Spleen (tissue), 11 donors: Measurements from ENCODE around the gene MESD. TPM values are rescaled to one million over a fixed set of nuclear protein-coding genes. Genes with fewer than 3 reads are reported as not detected.

Experiments
- DNase-seq: peaks from one replicate; pipeline ENCODE4 v3.0.0-alpha.2; 2020
- H3K27ac ChIP-seq, 8 donors: fragments of 200-600 bp; sonication (generic) in 7 of 8; 1 replicate in 4 of 8; 2 replicates in 4 of 8; pipeline versions ENCODE4 v1.5.0 to v1.8.0; 2016 to 2021; ENCODE audit warnings: inconsistent platforms in 4 of 8, mild to moderate bottlenecking in 4 of 8, moderate library complexity in 1 of 8
- H3K27me3 ChIP-seq, 7 donors: fragments of 200-600 bp; sonication (generic) in 6 of 7; replicated peaks in 1 of 7; 1 replicate in 4 of 7; 2 replicates in 3 of 7; pipeline versions ENCODE4 v1.5.0 to v1.8.0; 2016 to 2021; ENCODE audit warnings: inconsistent platforms in 3 of 7, mild to moderate bottlenecking in 1 of 7
- H3K36me3 ChIP-seq, 6 donors: fragments of 200-600 bp; sonication (generic) in 5 of 6; 1 replicate in 4 of 6; 2 replicates in 2 of 6; pipeline versions ENCODE4 v1.5.0 to v1.8.0; 2016 to 2021; ENCODE audit warnings: inconsistent platforms in 2 of 6
- H3K4me1 ChIP-seq, 6 donors: fragments of 200-600 bp; sonication (generic) in 5 of 6; 1 replicate in 3 of 6; 2 replicates in 3 of 6; pipeline versions ENCODE4 v1.5.0 to v1.8.0; 2016 to 2021; ENCODE audit warnings: inconsistent platforms in 3 of 6
- H3K4me3 ChIP-seq, 8 donors: fragments of 200-600 bp; sonication (generic) in 7 of 8; 1 replicate in 4 of 8; 2 replicates in 4 of 8; pipeline versions ENCODE4 v1.5.0 to v1.8.0; 2016 to 2021; ENCODE audit warnings: inconsistent platforms in 4 of 8, mild to moderate bottlenecking in 4 of 8, moderate library complexity in 2 of 8
- H3K9me3 ChIP-seq, 8 donors: fragments of 200-600 bp; sonication (generic) in 7 of 8; 1 replicate in 4 of 8; 2 replicates in 4 of 8; pipeline versions ENCODE4 v1.5.0 to v1.8.0; 2016 to 2021; ENCODE audit warnings: inconsistent platforms in 4 of 8
- POLR2A ChIP-seq, 3 donors: fragments of 450-650 bp; IDR thresholded peaks; one replicate each; pipeline ENCODE4 v1.5.1; 2017; ENCODE audit warnings: antibody characterized with exemption in 3 of 3, mild to moderate bottlenecking in 1 of 3
- POLR2AphosphoS5 ChIP-seq, 3 donors: sonication (generic); formaldehyde crosslinking; IDR thresholded peaks; one replicate each; pipeline ENCODE4 v1.5.1; 2017; ENCODE audit warnings: antibody characterized with exemption in 3 of 3
- WGBS, 5 donors: extraction: QIAGEN DNeasy Blood & Tissue Kit in 3 of 5; methylation state at CpG; one replicate each; pipeline versions ENCODE4 v1.1.5 to v1.1.7; 2013 to 2018; 5-methylcytosine and 5-hydroxymethylcytosine counted together
- intact Hi-C: fragments of 100-400 bp; cut with DNase I; formaldehyde crosslinking; loops from one replicate; pipeline ENCODE4 v1.15.0; 2023; ENCODE audit warnings: low total_unique reads
- microRNA-seq, 3 donors: library from miRNA; unstranded; fragments of <30 nt; microRNA quantifications; one replicate each; pipeline versions ENCODE4 to v1.1.0, GENCODE V29; 2019 to 2020
- polyA plus RNA-seq, 3 donors: library from polyadenylated mRNA; stranded (reverse); fragments of 200-250 nt; gene quantifications; one replicate each; pipeline ENCODE4 v1.2.1, GENCODE V29; 2013
- small RNA-seq, 4 donors: library from RNA; depleted of rRNA; stranded (forward); fragments of <200 nt; gene quantifications; one replicate each; pipeline ENCODE3, GENCODE V24; 2016
- total RNA-seq, 7 donors: library from RNA; depleted of rRNA in 3 of 7; stranded (reverse); fragments of >200 nt in 3 of 7; fragmentation: NEBNext Ultra II Directional in 4 of 7; extraction: Animal tissue kit (Norgen Biotek cat#: 25700) in 4 of 7; gene quantifications; one replicate each; pipeline versions ENCODE4 v1.1.0 to v1.2.1, GENCODE V29; 2016 to 2021
- TF ChIP-seq, protein P1 (sequence below), 11 experiments: fragments of 200-600 bp in 7 of 11; fragments of 450-650 bp in 4 of 11; sonication (generic) in 4 of 11; IDR thresholded peaks in 8 of 11; conservative IDR thresholded peaks in 3 of 11; 1 replicate in 7 of 11; 2 replicates in 4 of 11; pipeline versions ENCODE4 v1.4.0 to v1.8.0; 2016 to 2021; ENCODE audit warnings: antibody characterized with exemption in 11 of 11, inconsistent platforms in 4 of 11, mild to moderate bottlenecking in 1 of 11
- donor health status: healthy with polysubstance abuse.
- donor health status: DM: no; HTN: no; CAD: no; lungs with moderate emphysema.
- donor health status: DM: no; HTN: no; CAD: no.
- donor health status: Bipolar disorder and iron deficiency.
- donor health status: healthy.
- donor health status: DM: no; HTN: no; CAD: no.
- donor health status: DM: yes; HTN: yes; CAD: no.

The MESD gene
- total and polyA plus RNA-seq, 10 donors: 8.5 to 39.8 (median 27.5) TPM

- 86 to 94% (median 93%) methylated on average over 11 of the region's 11 CpGs for WGBS, 5 donors
- Histone ChIP-seq H3K4me3 (no peak overlapping the region), H3K27me3 (no peaks in the 10 kb centered on the region), H3K4me1 (no peaks in the 10 kb centered on the region), H3K36me3 (peaks cover 0 to 37% (median 6%) of the 10 kb centered on the region in 6 donors), H3K9me3 (peaks cover 0 to 2% (median 0%) of the 10 kb centered on the region in 8 donors), H3K27ac (no peak overlapping the region)
- intact Hi-C loops: no loop called here
- TF ChIP-seq, protein P1, sequence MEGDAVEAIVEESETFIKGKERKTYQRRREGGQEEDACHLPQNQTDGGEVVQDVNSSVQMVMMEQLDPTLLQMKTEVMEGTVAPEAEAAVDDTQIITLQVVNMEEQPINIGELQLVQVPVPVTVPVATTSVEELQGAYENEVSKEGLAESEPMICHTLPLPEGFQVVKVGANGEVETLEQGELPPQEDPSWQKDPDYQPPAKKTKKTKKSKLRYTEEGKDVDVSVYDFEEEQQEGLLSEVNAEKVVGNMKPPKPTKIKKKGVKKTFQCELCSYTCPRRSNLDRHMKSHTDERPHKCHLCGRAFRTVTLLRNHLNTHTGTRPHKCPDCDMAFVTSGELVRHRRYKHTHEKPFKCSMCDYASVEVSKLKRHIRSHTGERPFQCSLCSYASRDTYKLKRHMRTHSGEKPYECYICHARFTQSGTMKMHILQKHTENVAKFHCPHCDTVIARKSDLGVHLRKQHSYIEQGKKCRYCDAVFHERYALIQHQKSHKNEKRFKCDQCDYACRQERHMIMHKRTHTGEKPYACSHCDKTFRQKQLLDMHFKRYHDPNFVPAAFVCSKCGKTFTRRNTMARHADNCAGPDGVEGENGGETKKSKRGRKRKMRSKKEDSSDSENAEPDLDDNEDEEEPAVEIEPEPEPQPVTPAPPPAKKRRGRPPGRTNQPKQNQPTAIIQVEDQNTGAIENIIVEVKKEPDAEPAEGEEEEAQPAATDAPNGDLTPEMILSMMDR (IDR thresholded peaks at IDR 0.05 in 8 of 11, conservative IDR thresholded peaks at IDR 0.05 in 3 of 11): no peak
- TF ChIP-seq POLR2A (IDR thresholded peaks at IDR 0.05) (no peak), POLR2AphosphoS5 (IDR thresholded peaks at IDR 0.05) (no peak)
- no peak for DNase-seq
These were observed 83.4 kb downstream of the MESD start for GRCh38 chr15:80906159-80906766.

GRCh38 chr15:80904998-80905397, 84.6 kb downstream of the MESD start:
- WGBS, 5 donors: 71 to 84% (median 76%) methylated on average over 5 of the region's 5 CpGs
- H3K27me3 ChIP-seq: no peaks in the 10 kb centered on the region
- H3K4me3 ChIP-seq: no peak overlapping the region
- DNase-seq: peak; percentile 39
- TF ChIP-seq POLR2AphosphoS5 (IDR thresholded peaks at IDR 0.05) (peak in 1 of 3 donors; percentile 19), POLR2A (IDR thresholded peaks at IDR 0.05) (no peak)
- peaks cover 0 to 26% (median 6%) of the 10 kb centered on the region in 6 donors for H3K36me3 ChIP-seq
- H3K4me1 ChIP-seq: no peaks in the 10 kb centered on the region
- no peak overlapping the region for H3K27ac ChIP-seq
- H3K9me3 ChIP-seq: peaks cover 0 to 2% (median 0%) of the 10 kb centered on the region in 8 donors
- intact Hi-C loops: no loop called here

- Histone ChIP-seq H3K36me3 (peaks cover 0 to 9% (median 0%) of the 10 kb centered on the region in 6 donors), H3K27me3 (no peaks in the 10 kb centered on the region), H3K27ac (no peak overlapping the region), H3K4me3 (no peak overlapping the region), H3K9me3 (no peaks in the 10 kb centered on the region), H3K4me1 (no peaks in the 10 kb centered on the region)
- TF ChIP-seq, protein P1 (IDR thresholded peaks at IDR 0.05 in 8 of 11, conservative IDR thresholded peaks at IDR 0.05 in 3 of 11): no peak
- TF ChIP-seq POLR2A (IDR thresholded peaks at IDR 0.05) (no peak), POLR2AphosphoS5 (IDR thresholded peaks at IDR 0.05) (no peak)
- intact Hi-C loops: no loop called here
- WGBS, 5 donors: 83 to 92% (median 88%) methylated on average over 10 of the region's 10 CpGs
- DNase-seq: no peak
These were observed 87.3 kb downstream of the MESD start for GRCh38 chr15:80902298-80902801.

DNA sequence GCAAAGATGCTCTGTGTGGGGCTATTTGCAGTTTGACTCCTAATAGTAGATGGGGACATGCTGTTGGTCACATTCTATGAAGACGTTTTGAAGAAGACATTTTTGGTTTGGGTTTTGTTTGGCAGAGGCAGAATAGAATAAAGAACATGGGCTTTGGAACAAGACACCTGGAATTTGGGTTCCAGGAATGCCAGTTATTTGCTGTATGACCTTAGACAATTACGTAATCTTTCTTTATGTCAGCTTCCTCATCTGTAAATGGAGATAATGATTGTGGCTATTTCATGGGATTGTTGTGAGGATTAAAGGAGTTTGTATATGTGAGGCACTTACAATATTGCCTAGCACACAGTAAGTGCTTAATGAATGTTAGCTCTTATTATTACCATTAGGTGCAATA, 91.6 kb downstream of the MESD start:
- 70 to 90% (median 78%) methylated on average over 2 of the region's 2 CpGs for WGBS, 5 donors
- Histone ChIP-seq H3K9me3 (peaks cover 0 to 12% (median 6%) of the 10 kb centered on the region in 8 donors), H3K4me1 (no peaks in the 10 kb centered on the region), H3K4me3 (no peak overlapping the region), H3K27me3 (no peaks in the 10 kb centered on the region), H3K36me3 (peaks cover 0 to 12% (median 0%) of the 10 kb centered on the region in 6 donors), H3K27ac (no peak overlapping the region)
- intact Hi-C loops: no loop called here
- no peak for DNase-seq
- TF ChIP-seq, protein P1 (IDR thresholded peaks at IDR 0.05 in 8 of 11, conservative IDR thresholded peaks at IDR 0.05 in 3 of 11): no peak
- TF ChIP-seq POLR2AphosphoS5 (IDR thresholded peaks at IDR 0.05): no peak
- TF ChIP-seq POLR2A (IDR thresholded peaks at IDR 0.05): no peak

Small RNAs within 50 kb of the gene (microRNA-seq; reads per million reads assigned to microRNA genes)
- gene MIR4514: 0 reads per million in 3 donors

Small RNAs within 50 kb of the gene (small RNA-seq; reads per million reads assigned to genes)
- 0 reads per million in 4 donors for gene MIR4514

Other genes with a start within 250 kb of the MESD start
- gene CEMIP, start 210.4 kb downstream of the MESD start, total RNA-seq: 1 to 10 TPM in 5 of 7 donors, under 1 TPM in 1, not detected in 1; 0.34 to 3.0 (median 2.0) TPM
- gene CEMIP, start 210.4 kb downstream of the MESD start, polyA plus RNA-seq: under 1 TPM; 0.20 to 0.46 (median 0.22) TPM
- gene TLNRD1, start 11.1 kb upstream of the MESD start, total RNA-seq: 10 to 100 TPM; 22.7 to 53.3 (median 32.3) TPM
- 10 to 100 TPM in 1 of 3 donors, 1 to 10 TPM in 2; 6.2 to 14.1 (median 8.1) TPM for gene TLNRD1, start 11.1 kb upstream of the MESD start, polyA plus RNA-seq
- 1 to 10 TPM in 2 of 7 donors, under 1 TPM in 2, not detected in 3; 0.20 to 2.0 (median 1.1) TPM for gene CFAP161, start 144.5 kb upstream of the MESD start, total RNA-seq
- gene CFAP161, start 144.5 kb upstream of the MESD start, polyA plus RNA-seq: under 1 TPM; 0.06 to 0.48 (median 0.11) TPM
- gene IL16, start 207.1 kb upstream of the MESD start, total RNA-seq: 100 to 1,000 TPM; 126 to 159 (median 130) TPM
- gene IL16, start 207.1 kb upstream of the MESD start, polyA plus RNA-seq: 100 to 1,000 TPM in 2 of 3 donors, 10 to 100 TPM in 1; 93.9 to 114 (median 114) TPM